GM21737 (cell line): ENCODE measurements around the gene CLEC16A.
"Not testable (repeated sequence)": the region's sequence is repeated elsewhere in the genome, so short reads cannot be mapped to it uniquely, and the experiment has no call there.

Experiments
- ATAC-seq: cut with Tn5 transposase; IDR thresholded peaks from one replicate; pipeline ENCODE4 v1.9.1; 2021; ENCODE audit warnings: mild to moderate bottlenecking, moderate library complexity; ENCODE audit not compliant: unreplicated experiment

CLEC16A gene

DNA sequence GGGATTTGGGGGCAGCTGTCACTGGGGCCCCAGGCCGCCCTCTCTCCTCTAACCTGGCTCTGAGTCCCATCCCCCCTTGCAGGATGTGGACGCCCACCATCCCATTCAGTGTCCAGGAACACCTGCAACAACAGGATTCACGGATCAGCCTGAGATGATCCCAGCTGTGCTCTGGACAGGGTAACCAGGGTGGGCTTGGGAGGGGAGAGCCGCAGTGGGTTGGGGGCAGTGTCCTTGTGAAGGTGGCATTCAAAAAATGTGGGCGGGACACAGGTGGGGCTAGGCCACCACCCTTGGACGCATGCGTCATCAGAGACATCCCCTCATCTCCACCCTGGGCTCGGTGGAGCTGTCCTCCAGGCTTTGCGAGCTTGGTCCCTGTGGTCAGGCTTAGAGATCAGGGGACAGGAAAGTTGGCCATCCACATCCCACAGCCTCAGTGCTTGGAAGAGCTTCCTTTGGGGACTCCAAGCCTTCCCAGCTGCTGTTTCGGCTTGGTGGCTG, 21.2 kb upstream of the CLEC16A start:
- no peak for ATAC-seq

DNA sequence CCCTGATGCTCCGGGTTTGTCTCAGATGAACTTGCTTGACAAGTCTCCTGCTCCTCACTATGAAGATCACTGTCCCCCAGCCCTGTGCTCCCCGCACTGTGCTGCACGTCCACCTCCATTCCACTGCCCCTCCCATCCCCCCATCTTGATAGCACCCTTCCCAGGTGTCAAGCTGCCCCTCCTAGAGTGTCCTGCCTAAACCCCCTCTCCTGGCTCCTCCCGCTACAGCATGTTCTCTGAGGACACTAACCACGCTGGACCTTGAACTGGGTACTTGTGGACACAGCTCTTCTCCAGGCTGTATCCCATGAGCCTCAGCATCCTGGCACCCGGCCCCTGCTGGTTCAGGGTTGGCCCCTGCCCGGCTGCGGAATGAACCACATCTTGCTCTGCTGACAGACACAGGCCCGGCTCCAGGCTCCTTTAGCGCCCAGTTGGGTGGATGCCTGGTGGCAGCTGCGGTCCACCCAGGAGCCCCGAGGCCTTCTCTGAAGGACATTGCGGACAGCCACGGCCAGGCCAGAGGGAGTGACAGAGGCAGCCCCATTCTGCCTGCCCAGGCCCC, 20.6 kb upstream of the CLEC16A start:
- ATAC-seq, result no peak

GRCh38 chr16:10925285-10925684, 19.1 kb upstream of the CLEC16A start:
- not testable (repeated sequence) for ATAC-seq

DNA sequence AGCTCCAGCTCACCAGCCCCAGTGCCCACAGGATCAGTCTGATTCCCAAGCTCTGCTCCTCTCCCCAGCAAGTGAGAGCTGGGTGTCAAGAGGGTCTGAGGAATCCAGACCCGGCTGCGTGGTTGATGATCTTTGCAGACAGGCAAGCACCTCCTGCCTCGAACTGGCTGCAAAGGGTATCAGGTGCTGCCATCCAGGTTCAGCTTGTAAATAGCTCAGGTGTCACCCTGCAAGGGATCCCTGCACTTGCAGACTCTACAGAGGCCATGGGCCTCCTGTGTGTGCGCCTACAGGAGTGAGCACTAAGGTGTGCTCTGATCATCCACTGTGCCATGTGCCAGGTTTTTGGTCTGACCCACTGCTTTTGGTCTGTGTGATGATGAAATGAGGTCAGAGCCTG, 18.3 kb upstream of the CLEC16A start:
- no peak for ATAC-seq

DNA sequence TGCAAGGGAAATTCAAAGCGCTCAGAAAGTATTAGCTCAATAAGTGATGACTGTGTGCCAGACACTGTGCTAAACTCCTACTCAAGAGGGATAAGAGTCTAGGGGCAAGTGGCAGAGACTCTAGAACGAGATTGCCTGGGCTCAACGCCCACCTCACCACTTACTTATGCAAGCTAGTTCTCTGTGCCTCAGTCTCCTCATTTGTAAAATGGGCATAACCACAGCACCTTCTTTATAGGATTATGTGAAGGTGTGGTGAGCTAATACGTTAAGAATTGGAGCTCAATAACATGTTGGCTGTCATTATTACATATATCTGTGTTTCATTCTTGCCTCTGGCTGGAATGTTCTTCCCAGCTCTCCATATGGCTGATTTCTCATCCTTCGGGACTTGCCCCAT, 17.5 kb upstream of the CLEC16A start:
- ATAC-seq, result no peak

DNA sequence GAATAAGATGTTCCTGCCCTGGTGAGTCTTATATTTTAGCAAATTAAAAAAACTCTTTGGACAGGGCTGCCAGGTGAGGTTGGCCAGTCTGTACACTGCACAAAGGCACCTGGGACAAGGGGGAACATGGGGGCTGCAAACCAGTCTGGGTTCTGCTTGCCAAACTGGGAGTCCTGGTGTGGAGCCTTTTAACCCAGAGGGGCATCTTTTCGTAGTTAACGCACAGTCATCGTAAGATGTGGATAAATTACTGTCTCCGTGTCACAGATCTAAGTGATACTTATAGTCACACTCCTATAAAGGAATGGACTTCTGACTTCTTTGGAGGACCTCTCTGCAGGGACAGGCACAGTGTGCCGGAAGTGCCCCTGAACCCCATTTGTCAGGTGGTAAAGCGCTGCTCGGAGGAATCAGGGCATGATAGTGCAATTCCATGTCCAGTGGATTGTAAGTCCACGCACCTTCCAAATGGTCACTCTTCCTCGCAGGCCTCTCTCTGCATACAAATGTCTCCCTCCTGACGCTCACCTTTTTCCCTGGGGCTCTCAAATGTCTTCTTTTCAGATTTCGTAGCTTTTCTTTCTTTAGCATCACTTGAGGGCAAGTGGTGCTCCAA, 16.8 kb upstream of the CLEC16A start:
- no peak for ATAC-seq

- ATAC-seq, result not testable (repeated sequence)
These were observed 15.3 kb upstream of the CLEC16A start for GRCh38 chr16:10929097-10929496.

DNA sequence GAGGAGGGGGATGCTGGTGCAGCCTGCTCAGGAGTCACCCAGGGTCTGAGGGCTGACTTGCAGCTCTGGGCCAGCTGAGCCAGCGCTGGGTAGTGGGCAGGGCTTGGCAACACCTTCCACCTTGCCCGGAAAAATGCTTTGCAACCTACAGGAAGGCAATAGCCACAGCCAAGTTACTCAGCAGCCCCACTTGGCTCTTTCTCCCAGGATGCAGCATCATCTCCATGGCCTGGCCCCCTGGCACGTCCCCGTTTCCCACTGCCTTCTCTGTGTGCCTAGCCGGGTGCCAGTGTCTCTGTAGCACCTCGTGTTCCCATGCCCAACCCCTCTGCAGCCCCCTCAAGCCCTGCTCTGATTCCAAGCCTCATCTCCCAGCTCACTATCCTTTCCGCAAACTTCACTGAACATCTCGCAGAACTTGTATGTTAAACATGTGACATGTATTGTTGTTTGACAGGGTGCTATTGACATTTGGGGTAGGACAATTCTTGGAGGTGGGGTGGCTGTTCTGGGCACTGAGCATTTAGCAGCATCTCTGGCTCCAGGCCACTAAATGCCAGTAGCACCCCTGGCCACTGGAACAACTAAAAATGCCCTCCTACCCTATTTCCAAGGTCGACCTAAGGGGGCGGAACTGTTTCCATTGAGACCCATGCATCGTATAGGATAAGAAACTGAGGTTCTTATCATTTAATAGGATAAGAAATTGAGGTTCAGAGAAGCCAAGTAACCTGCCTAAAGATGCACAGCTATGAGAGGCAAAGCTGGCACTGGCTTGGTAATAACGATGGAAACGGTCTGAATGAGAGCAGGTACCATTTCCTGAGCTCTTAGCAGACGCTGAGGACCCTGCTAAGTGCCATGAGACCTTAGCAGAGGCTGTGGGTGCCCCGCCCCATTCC, 14.3 kb upstream of the CLEC16A start:
- no peak for ATAC-seq

GRCh38 chr16:10930755-10931093, 13.6 kb upstream of the CLEC16A start:
- ATAC-seq, result no peak

DNA sequence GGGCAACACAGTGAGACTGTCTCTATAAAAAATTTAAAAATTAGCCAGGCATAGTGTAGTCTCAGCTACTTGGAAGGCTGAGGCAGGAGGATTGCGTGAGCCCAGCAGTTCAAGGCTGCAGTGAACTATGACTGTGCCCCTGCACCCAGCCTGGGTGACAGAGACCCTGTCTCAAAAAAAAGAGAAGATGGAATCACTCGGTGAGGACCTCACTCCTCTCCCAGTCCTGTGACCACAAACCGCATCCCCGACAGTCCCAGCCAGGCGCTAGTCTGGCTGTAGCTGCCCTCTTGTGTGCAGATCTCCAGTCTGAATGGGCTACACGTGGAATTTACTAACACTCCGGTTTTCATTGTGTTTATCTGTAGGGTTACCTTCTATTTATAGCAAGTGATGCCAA, 13.2 kb upstream of the CLEC16A start:
- no peak for ATAC-seq

GRCh38 chr16:10931977-10932632, 12.3 kb upstream of the CLEC16A start:
- no peak for ATAC-seq

DNA sequence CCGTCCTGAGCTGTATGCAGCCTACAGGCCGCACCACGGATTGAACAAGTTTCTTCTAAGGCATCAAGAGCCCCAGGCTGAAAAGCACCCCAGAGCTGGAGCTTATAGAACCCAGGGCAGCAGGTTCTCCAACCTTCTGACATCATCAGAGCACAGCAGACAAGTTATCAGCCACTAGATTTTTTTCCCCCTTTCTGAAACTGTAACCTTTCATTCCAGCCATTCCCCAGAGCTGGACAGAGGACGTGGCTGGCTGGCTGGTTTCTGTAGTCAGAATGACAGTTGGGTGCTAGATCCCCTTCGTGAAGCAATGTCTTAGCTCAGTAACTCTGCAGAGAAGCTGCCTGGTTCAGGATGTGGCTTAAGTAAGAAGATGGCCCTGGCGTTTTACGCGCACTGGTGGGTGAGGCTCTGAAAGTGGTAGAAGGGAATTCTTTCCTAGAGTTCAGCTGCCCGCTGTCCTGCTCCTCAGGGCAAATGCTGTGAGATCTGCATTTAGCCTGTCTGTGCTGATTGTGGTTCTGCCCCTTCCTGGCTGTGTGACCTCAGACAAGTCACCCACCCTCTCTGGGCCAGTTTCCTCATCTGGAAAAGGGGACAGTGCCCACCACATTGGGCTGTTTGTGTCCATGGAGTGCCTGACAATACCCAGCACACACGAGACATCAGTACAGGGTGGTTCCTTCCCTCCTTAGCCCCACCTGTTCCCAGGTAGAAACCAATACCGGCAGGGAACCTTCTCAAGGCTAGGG, 11.2 kb upstream of the CLEC16A start:
- ATAC-seq, result no peak

GRCh38 chr16:10933865-10934264, 10.5 kb upstream of the CLEC16A start:
- ATAC-seq, result no peak

DNA sequence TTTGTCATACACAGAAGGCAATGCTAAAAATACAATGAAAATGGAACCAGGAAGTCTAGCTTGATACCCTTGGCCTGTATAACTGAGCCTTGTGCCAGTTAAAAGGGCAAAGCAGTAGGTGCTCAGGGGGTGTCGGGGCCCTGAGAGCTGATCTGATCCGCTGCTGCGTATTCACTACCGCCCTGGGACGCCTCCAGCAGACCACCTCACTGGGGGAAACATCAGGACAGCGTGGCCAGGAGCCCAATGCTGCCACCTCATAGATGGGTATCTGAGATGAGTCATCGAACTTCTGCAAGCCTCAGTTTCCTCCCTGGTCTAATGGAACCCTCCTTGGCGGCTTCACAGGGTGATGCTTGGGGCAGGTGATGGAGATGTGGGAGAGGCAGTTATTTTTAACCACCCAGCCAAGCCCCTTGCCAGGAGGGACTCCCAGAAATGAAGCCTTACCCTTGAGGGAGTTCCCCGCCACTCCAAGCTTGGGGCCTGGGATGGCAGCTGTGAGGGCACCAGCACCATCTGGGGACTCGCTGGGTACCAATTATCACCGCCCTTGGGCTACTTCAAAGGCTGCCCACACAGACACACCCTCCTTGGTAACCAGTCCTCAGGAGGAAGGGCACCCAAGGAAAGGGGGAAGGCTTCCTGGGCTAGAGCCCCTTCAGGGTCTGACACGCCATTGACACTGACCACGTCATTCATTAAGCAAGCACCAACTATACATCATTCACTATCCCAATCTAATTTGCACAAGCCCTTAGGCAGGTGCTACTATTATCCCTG, 9.8 kb upstream of the CLEC16A start:
- ATAC-seq, result no peak

DNA sequence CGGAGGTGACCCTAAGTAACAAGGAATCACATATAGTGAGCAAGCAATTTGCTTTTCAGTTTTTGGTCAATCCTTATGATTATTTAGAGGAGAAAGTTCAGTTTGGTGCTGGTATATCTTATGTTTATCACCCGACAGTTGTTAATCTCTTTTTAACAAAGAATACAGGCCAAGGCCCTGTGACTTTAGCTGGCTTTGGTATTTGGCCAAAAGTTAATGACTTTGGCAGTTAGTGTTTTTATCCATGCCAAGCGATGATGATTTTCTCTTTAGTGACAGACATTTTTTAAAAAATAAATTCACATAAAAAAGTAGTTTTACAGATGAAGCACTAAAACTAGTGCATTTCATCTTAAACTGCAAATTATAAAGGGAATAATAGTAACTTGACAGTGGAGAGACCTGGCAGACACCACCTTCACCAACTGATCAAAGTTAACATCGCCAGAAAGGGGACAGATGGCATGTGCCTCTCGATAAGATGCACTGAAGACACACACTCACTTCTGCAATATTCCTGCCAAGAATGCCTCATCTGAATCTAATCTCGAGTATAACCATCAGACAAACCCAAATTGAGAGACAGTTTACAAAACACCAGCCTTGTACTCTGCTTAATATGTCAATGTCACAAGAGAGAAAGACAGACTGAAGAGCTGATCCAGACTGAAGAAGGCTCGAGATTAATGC, 9.0 kb upstream of the CLEC16A start:
- no peak for ATAC-seq

DNA sequence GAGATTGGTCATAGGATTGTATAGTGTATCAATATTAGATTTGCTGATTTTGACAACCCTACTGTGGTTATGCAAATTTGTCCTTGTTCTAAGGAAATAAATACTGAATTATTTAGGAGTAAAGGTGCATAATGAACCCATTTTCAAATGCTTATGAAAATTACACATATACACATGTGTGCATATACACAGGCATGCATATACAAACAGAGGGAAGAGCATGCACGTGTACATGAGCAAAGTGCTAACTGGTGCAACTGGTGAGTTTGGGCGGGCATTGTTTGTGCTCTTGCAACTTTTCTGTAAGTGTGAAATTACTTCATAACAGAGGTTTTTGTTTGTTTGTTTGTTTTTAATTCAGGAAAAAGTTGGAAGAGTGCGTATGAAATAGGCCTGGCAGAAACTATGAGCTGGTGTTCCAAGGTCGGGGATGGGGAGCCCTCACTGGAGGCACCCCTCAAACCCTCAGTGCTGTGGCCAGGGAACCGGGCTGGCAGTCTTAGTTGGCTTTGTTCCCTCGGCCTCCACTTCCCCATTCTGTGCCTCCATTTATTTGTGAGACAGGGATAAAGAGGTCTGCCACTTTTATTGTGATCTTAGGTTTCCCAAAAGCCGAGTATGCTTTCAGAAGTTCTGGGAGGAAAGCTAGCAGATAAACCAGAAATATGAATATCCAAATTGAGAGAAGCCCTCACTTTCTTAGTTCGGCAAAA, 7.9 kb upstream of the CLEC16A start:
- no peak for ATAC-seq

DNA sequence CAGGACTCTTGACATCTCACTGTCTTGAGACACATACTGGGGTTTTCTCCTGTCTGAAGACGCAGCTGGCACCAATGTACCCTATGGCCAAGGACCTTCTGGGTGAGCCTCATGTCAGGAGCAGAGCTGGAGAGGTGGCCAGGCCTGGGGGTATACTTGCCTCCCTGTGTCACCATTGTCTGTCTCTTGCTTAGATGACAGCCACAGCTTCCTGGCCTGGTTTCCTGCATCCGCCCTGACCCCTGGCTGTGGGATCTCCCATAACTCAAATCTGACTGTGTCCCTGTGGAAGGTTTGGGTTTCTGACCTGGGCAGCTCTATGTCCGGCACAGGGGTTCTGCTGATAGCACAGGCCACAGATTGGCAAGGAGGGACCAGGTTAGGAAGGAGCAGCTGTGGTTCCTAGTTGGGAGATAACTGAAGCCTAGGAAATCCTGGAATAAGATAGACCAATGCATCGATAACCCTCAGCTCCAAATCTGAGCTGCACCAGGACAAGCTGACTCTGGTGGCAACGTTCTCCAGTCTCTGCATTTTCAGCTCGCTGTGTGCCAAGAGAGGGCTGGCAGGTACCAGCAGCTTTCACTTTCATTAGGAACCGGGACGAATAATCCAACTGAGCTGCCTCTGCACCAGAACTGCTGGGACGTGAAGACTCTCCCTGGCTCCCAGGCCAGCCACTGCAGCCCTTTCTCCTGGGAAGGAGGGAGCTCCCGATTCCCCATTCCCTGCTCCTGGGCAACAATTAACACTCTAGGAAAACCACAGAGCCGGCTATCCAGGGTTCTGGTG, 7.1 kb upstream of the CLEC16A start:
- no peak for ATAC-seq

- no peak for ATAC-seq
These were observed 6.0 kb upstream of the CLEC16A start for GRCh38 chr16:10938321-10938720.
